ENCODE measurements around the gene APOO. TPM values are rescaled to one million over a fixed set of nuclear protein-coding genes. Genes with fewer than 3 reads are reported as not detected.
"Not testable (repeated sequence)": the region's sequence is repeated elsewhere in the genome, so short reads cannot be mapped to it uniquely, and the experiment has no call there.

Gene APOO
- total RNA-seq, 4 donors from 2014 or later: 2.7 to 31.7 (median 13.9) TPM

DNA sequence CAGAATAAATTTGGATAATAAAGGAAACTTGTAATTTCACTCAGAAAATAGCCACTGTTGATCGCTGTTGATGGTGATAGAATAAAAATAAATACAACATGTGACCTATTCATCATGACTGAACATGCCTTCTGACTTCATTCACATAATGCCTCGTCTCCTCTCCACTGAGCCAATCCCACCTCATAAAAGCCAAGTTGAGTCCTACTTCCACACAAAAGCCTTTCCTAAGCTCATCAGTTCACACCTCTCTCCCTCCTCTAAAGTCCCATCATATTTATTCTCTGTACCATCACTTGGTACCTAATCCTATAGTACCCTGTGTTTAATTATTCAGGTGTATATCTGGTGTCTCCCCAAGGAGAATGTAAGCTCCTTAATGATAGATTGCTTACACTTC lies 37.7 kb downstream of the APOO start:
- no peak overlapping the region for H3K4me3 ChIP-seq (ENCODE audit: low read depth, poor library complexity, severe bottlenecking)
- no peak for TF ChIP-seq POLR2A (IDR thresholded peaks at IDR 0.05)
- TF ChIP-seq, protein P1, sequence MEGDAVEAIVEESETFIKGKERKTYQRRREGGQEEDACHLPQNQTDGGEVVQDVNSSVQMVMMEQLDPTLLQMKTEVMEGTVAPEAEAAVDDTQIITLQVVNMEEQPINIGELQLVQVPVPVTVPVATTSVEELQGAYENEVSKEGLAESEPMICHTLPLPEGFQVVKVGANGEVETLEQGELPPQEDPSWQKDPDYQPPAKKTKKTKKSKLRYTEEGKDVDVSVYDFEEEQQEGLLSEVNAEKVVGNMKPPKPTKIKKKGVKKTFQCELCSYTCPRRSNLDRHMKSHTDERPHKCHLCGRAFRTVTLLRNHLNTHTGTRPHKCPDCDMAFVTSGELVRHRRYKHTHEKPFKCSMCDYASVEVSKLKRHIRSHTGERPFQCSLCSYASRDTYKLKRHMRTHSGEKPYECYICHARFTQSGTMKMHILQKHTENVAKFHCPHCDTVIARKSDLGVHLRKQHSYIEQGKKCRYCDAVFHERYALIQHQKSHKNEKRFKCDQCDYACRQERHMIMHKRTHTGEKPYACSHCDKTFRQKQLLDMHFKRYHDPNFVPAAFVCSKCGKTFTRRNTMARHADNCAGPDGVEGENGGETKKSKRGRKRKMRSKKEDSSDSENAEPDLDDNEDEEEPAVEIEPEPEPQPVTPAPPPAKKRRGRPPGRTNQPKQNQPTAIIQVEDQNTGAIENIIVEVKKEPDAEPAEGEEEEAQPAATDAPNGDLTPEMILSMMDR (IDR thresholded peaks at IDR 0.05): no peak
- WGBS, 2 donors: 51 to 70% methylated on average over 2 of the region's 2 CpGs
- intact Hi-C loops (cut with DNase I; ENCODE audit: low total_unique reads): no loop called here
- DNase-seq (ENCODE audit: low spot score in 2 of 2): no peak

DNA sequence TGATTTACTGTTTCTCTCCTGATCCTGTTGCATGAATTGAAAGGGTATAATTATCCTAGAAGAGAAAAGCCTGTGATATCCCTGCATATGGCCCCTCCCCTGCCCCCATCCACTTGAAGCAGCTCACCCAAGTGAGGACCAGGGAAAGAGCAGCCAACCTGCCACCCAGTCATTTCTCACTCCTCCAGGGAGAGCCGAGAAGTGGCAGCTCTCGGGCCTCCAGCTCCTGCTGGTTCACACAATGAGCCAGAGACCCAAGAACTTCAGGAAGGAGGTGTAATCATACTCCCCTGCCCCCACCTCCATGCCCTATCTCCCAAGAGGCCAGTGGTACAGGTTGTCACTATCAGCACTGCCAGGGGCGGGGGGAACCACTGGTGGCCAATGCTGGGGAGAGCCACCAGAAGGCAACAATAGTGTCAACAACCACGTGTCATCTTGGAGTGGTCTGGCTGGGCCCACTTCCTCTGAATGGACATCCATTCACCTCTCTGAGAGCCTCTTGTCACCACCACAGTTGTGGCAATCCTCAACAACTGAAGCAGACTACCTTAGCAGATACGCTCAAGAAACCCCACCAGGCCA lies 42.9 kb downstream of the APOO start:
- DNase-seq (ENCODE audit: low spot score in 2 of 2): peak in 1 of 2 donors; percentile 61
- no peak overlapping the region for H3K4me3 ChIP-seq (ENCODE audit: low read depth, poor library complexity, severe bottlenecking)
- TF ChIP-seq, protein P1 (IDR thresholded peaks at IDR 0.05): no peak
- TF ChIP-seq POLR2A (IDR thresholded peaks at IDR 0.05): no peak
- intact Hi-C loops (cut with DNase I; ENCODE audit: low total_unique reads): no loop called here
- WGBS, 2 donors: 94 to 100% methylated on average over 5 of the region's 5 CpGs

DNA sequence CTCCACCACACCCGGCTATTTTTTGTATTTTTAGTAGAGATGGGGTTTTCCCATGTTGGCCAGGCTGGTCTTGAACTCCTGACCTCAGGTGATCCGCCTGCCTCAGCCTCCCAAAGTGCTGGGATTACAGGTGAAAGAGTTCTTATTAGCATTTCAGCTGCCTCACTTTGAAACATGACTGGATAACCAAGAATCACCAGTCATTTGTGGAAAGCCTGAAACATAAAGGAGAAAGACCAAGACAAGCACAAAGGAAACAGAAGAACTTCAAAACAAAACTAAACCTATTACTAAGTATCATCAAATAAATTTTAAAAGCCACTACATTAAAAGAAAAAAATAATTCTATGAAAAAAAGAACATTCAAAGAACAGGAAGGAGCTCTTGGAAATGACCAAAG lies 45.8 kb downstream of the APOO start:
- DNase-seq (ENCODE audit: low spot score in 2 of 2); H3K4me3 ChIP-seq (ENCODE audit: low read depth, poor library complexity, severe bottlenecking); intact Hi-C loops (cut with DNase I; ENCODE audit: low total_unique reads): not testable (repeated sequence)
- 72 to 96% methylated on average over 2 of the region's 2 CpGs for WGBS, 2 donors

DNA sequence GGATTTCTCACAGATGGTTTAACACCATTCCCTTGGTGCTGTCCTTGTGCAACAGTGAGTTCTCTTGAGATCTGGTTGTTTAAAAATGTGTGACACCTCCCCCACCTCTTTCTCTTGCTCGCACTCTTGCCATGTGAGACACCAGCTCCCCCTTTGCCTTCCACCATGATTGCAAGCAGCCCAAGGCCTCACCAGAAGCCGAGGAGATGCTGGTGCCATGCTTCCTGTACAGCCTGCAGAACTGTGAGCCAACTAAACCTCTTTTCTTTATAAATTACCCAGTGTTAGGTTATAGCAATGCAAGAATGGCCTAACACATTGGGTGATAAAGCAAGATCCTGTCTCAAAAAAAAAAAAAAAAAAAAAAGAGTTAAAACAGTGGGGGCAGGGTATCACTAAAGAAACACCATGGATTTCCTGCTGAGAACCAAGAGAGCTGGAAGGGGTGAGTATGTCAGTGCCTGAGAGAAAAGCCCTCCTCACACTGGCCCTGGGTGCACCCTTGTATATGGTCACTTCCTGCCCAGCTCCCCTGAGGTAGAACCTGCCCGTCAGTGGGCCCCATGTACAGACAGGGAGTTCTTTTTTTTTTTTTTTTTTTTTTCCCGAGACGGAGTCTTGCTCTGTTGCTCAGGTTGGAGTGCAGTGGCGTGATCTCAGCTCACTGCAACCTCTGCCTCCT lies 46.4 kb downstream of the APOO start:
- no peak overlapping the region for H3K4me3 ChIP-seq (ENCODE audit: low read depth, poor library complexity, severe bottlenecking)
- DNase-seq (ENCODE audit: low spot score in 2 of 2): no peak
- 89 to 94% methylated on average over 6 of the region's 6 CpGs for WGBS, 2 donors
- no peak for TF ChIP-seq POLR2A (IDR thresholded peaks at IDR 0.05)
- TF ChIP-seq, protein P1 (IDR thresholded peaks at IDR 0.05): no peak
- intact Hi-C loops (cut with DNase I; ENCODE audit: low total_unique reads): no loop called here

DNA sequence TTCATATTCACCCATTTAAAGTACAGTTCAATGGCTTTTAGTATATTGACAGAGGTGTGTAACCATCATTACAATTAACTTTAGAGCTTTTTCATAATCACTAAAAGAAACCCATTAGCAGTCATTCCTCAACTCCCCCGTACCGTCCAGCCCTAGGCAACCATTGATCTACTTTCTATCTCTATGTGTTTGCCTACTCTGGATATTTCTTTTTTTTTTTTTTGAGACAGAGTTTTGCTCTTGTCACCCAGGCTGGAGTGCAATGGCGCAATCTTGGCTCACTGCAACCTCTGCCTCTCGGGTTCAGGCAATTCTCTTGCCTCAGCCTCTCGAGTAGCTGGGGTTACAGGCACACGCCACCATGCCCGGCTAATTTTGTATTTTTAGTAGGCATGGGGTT lies 48.5 kb downstream of the APOO start:
- WGBS, 2 donors: 86 to 96% methylated on average over 7 of the region's 7 CpGs
- DNase-seq (ENCODE audit: low spot score in 2 of 2); H3K4me3 ChIP-seq (ENCODE audit: low read depth, poor library complexity, severe bottlenecking); intact Hi-C loops (cut with DNase I; ENCODE audit: low total_unique reads): not testable (repeated sequence)

DNA sequence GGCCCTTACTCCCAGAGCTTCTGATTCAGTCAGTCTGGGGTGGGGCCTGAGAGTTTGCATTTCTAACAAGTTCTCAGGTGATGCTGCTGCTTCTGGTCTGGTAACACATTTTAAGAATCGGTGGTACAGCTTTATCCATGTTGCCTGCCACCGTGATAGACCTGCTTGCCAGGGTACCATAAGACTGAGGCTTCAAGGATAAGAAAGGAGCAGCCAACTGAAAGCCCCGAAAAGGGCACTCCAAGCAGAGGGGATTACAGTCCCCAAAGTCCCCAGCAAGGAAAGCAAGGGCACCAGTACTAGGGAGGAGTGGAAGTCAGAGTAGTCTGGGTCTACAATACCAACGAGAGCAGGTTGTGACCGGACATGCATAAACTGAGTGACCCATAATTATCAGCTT lies 49.8 kb downstream of the APOO start:
- H3K4me3 ChIP-seq (ENCODE audit: low read depth, poor library complexity, severe bottlenecking): no peak overlapping the region
- WGBS, 2 donors: 82 to 98% methylated on average over 5 of the region's 5 CpGs
- DNase-seq (ENCODE audit: low spot score in 2 of 2): peak in 1 of 2 donors; percentile 58
- intact Hi-C loops (cut with DNase I; ENCODE audit: low total_unique reads): no loop called here
- TF ChIP-seq, protein P1 (IDR thresholded peaks at IDR 0.05): no peak
- no peak for TF ChIP-seq POLR2A (IDR thresholded peaks at IDR 0.05)

DNA sequence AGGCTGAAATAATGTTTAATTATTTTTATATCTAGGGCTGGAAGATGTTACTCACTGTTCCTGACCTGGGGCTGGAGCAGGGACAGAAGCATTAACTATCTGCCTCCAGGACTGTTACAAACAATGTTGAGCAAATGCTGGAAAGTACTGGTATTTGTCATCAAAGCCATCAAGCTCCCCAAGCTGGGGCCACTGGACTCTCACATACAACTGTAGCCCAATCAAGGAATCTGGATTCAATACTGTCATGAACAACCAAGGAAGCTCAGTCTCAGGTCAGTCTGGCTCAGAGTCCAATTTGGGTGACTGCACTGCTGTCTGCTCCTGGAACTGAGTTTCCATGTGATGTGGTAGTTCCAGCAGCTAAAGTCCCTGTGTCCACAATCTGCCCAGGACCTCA lies 50.4 kb downstream of the APOO start:
- no peak overlapping the region for H3K4me3 ChIP-seq (ENCODE audit: low read depth, poor library complexity, severe bottlenecking)
- intact Hi-C loops (cut with DNase I; ENCODE audit: low total_unique reads): no loop called here
- no peak for TF ChIP-seq POLR2A (IDR thresholded peaks at IDR 0.05)
- TF ChIP-seq, protein P1 (IDR thresholded peaks at IDR 0.05): no peak
- DNase-seq (ENCODE audit: low spot score in 2 of 2): no peak
